NT2/D1 (cell line): Measurements from ENCODE around the gene FAM204A.

Experiments
- SUZ12 ChIP-seq: IDR thresholded peaks from 2 replicates; pipeline ENCODE4 v1.6.1; 2011; ENCODE audit not compliant: insufficient read length, insufficient read depth; ENCODE audit errors: extremely low read depth
- ZNF274 ChIP-seq: IDR thresholded peaks from 2 replicates; pipeline ENCODE4 v1.6.1; 2011; ENCODE audit warnings: mild to moderate bottlenecking, low read depth, low read length

GRCh38 chr10:118349235-118349634 lies 7.1 kb upstream of the FAM204A start:
- TF ChIP-seq ZNF274 (no peak), SUZ12 (no peak)
